Epithelial cell of proximal tubule (primary cell): ENCODE data around the gene CSF1R. TPM values are rescaled to one million over a fixed set of nuclear protein-coding genes. Genes with fewer than 3 reads are reported as not detected.

ENCODE experiments used
- DNase-seq: peaks from one replicate; pipeline ENCODE4 v3.0.0-alpha.2; 2011; ENCODE audit warnings: low read depth
- H3K4me3 ChIP-seq: 2 replicates; pipeline ENCODE4 v1.5.1; 2011; ENCODE audit warnings: low read depth, mild to moderate bottlenecking, low read length
- CTCF ChIP-seq: conservative IDR thresholded peaks from 2 replicates; pipeline ENCODE4 v1.5.1; 2012; ENCODE audit warnings: low read depth, mild to moderate bottlenecking, low read length
- total RNA-seq: library from RNA; depleted of rRNA; stranded (reverse); fragments of >200 nt; gene quantifications from 2 replicates; pipeline ENCODE4 v1.2.3, GENCODE V29; 2015

The CSF1R gene
- total RNA-seq, 1 donor from 2014 or later: not detected

GRCh38 chr5:150022158-150022531 lies 64.2 kb downstream of the CSF1R start:
- no peak overlapping the region for H3K4me3 ChIP-seq
- DNase-seq: peak; percentile 86
- no peak for TF ChIP-seq CTCF

- DNase-seq: no peak
- no peak for TF ChIP-seq CTCF
- H3K4me3 ChIP-seq: no peak overlapping the region
These were observed 64.7 kb downstream of the CSF1R start for GRCh38 chr5:150021491-150022157.

- H3K4me3 ChIP-seq: no peak overlapping the region
- TF ChIP-seq CTCF: no peak
- DNase-seq: no peak
These were observed 66.1 kb downstream of the CSF1R start for GRCh38 chr5:150020249-150020648.

- no peak for DNase-seq
- H3K4me3 ChIP-seq: no peak overlapping the region
These were observed 68.9 kb downstream of the CSF1R start for GRCh38 chr5:150017226-150018005.

GRCh38 chr5:150016537-150016936 lies 69.8 kb downstream of the CSF1R start:
- DNase-seq: no peak
- TF ChIP-seq CTCF: no peak
- no peak overlapping the region for H3K4me3 ChIP-seq

More at GRCh38 chr5:150017226-150018005, 68.9 kb downstream of the CSF1R start:
- TF ChIP-seq CTCF: no peak

GRCh38 chr5:150015415-150015814 lies 70.9 kb downstream of the CSF1R start:
- no peak for TF ChIP-seq CTCF
- DNase-seq: no peak
- no peak overlapping the region for H3K4me3 ChIP-seq
